ENCODE measurements around the gene NIPBL. TPM values are rescaled to one million over a fixed set of nuclear protein-coding genes. Genes with fewer than 3 reads are reported as not detected.

NIPBL gene
- total RNA-seq, 1 donor from 2014 or later, result 32.2 TPM

DNA sequence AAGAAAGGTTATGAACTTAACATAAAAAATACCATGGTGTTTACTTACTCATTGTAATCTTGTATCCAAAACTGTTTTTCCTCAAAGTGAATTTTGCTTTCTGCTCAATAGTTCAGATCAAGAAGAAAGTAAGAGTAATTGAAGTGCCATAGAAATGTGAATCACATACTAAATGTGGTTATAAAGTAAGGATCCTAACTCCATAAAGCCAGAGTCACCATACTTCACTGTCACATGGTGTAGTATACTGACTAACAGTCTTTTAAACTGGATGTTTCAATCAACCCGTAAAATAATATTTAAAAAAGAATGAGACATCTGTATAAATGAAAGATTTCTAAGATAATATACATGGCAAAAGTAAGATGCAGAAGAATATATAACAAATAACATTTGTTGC lies 72.1 kb downstream of the NIPBL start:
- Mint-ChIP-seq H3K27ac (ENCODE audit: unreplicated experiment) (no peak overlapping the region), H3K4me3 (ENCODE audit: unreplicated experiment) (no peak overlapping the region), H3K27me3 (ENCODE audit: low read depth) (no peaks in the 10 kb centered on the region), H3K4me1 (ENCODE audit: low read depth) (peaks cover 35% of the 10 kb centered on the region), H3K36me3 (ENCODE audit: low read depth) (no peaks in the 10 kb centered on the region), H3K9me3 (ENCODE audit: low read depth) (no peaks in the 10 kb centered on the region)
- no peak for DNase-seq (ENCODE audit: low spot score)
- TF ChIP-seq, protein P1, sequence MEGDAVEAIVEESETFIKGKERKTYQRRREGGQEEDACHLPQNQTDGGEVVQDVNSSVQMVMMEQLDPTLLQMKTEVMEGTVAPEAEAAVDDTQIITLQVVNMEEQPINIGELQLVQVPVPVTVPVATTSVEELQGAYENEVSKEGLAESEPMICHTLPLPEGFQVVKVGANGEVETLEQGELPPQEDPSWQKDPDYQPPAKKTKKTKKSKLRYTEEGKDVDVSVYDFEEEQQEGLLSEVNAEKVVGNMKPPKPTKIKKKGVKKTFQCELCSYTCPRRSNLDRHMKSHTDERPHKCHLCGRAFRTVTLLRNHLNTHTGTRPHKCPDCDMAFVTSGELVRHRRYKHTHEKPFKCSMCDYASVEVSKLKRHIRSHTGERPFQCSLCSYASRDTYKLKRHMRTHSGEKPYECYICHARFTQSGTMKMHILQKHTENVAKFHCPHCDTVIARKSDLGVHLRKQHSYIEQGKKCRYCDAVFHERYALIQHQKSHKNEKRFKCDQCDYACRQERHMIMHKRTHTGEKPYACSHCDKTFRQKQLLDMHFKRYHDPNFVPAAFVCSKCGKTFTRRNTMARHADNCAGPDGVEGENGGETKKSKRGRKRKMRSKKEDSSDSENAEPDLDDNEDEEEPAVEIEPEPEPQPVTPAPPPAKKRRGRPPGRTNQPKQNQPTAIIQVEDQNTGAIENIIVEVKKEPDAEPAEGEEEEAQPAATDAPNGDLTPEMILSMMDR (IDR thresholded peaks at IDR 0.05), result no peak

DNA sequence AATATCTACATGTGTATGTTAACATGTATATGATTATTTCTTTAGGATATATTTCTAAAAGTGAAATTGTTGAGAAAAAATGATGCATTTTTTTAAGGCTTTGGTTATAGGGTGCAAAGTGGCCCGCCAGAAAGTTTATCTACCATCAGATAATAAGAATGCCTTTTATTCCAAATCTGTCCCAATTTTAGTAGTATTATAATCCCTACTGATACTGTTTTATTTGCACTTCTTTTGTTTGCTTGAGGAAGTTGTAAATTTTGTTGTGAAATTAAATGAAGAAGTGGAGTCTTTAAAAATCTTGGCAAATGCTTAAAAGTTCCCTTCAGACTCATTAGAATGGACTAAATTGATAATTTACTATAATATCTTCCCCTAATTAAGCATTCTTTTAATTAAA lies 73.0 kb downstream of the NIPBL start:
- H3K36me3 Mint-ChIP-seq (ENCODE audit: low read depth), result no peaks in the 10 kb centered on the region

DNA sequence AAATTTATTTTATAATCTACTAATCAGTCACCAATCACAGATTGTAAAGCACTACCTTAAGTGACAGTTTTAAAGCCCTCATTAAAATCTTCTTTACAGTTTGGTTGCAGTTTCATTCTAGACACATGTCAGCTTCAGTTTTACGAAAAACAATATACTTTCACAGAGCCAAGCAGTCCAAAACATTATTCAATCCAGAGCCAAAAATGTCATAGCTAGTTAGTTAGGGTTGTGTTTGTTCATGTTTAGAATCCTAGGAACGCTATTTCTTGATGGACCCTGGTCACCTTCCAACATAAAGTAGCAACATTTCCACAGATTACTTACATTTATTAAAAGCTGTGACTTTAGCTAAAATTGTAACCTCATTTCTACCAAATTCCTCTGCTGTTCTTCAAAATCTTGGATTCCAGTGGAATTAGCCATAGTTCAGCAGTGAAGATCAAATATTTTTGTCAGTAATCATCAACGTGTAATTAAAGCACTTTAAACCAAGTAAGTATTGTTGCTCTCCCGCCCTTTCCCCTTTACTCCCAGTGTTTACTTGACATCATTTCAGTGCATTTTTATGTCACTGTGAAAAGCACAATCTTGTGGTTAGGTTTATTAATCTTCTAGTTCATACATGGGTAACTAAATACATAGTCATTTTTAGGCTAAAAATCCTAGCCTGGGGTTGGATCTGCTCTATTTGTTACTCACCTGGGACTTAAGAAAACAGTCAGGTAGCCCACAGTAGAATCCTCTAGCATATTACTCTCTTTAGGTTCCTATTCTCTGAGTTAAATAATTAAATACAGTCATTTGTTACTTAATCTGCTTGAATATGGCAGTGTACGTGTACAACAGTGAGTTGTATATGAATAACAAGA lies 74.3 kb downstream of the NIPBL start:
- peak overlapping the region; percentile 68 for H3K27ac Mint-ChIP-seq (ENCODE audit: unreplicated experiment)
- TF ChIP-seq, protein P1 (IDR thresholded peaks at IDR 0.05), result no peak
- H3K4me1 Mint-ChIP-seq (ENCODE audit: low read depth), result peaks cover 33% of the 10 kb centered on the region
- peak overlapping the region; percentile 10 for H3K4me3 Mint-ChIP-seq (ENCODE audit: unreplicated experiment)
- no peak for DNase-seq (ENCODE audit: low spot score)
- no peaks in the 10 kb centered on the region for H3K9me3 Mint-ChIP-seq (ENCODE audit: low read depth)
- H3K27me3 Mint-ChIP-seq (ENCODE audit: low read depth), result no peaks in the 10 kb centered on the region
- H3K36me3 Mint-ChIP-seq (ENCODE audit: low read depth), result peaks cover 2% of the 10 kb centered on the region

More for the DNA sequence above, 73.0 kb downstream of the NIPBL start:
- H3K27me3 Mint-ChIP-seq (ENCODE audit: low read depth), result no peaks in the 10 kb centered on the region
- H3K9me3 Mint-ChIP-seq (ENCODE audit: low read depth), result no peaks in the 10 kb centered on the region
- DNase-seq (ENCODE audit: low spot score), result no peak
- peaks cover 36% of the 10 kb centered on the region for H3K4me1 Mint-ChIP-seq (ENCODE audit: low read depth)
- TF ChIP-seq, protein P1 (IDR thresholded peaks at IDR 0.05), result no peak
- no peak overlapping the region for H3K27ac Mint-ChIP-seq (ENCODE audit: unreplicated experiment)
- no peak overlapping the region for H3K4me3 Mint-ChIP-seq (ENCODE audit: unreplicated experiment)

DNA sequence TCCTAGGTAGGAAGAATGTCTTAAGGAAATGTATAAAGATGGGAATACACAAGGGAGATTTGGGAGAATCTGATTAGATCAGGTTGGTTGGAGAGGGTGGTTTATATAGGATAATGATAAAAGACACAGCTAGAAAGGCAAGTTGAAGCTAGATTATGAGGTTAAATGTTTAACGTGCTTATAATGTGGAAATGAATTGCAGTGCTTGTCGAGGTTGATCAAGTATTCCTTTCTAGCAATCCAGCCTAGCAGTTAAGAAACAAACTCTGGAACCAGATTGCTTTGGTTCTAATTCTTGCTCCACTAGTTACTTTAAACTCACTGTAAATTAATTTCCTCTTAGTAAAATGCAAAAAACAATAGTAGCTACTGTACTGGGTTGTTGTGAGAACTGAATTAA lies 76.5 kb downstream of the NIPBL start:
- Mint-ChIP-seq H3K27ac (ENCODE audit: unreplicated experiment) (no peak overlapping the region), H3K9me3 (ENCODE audit: low read depth) (no peaks in the 10 kb centered on the region), H3K4me1 (ENCODE audit: low read depth) (peaks cover 26% of the 10 kb centered on the region), H3K4me3 (ENCODE audit: unreplicated experiment) (no peak overlapping the region), H3K27me3 (ENCODE audit: low read depth) (no peaks in the 10 kb centered on the region), H3K36me3 (ENCODE audit: low read depth) (peaks cover 10% of the 10 kb centered on the region)
- TF ChIP-seq, protein P1 (IDR thresholded peaks at IDR 0.05), result no peak
- DNase-seq (ENCODE audit: low spot score), result no peak

DNA sequence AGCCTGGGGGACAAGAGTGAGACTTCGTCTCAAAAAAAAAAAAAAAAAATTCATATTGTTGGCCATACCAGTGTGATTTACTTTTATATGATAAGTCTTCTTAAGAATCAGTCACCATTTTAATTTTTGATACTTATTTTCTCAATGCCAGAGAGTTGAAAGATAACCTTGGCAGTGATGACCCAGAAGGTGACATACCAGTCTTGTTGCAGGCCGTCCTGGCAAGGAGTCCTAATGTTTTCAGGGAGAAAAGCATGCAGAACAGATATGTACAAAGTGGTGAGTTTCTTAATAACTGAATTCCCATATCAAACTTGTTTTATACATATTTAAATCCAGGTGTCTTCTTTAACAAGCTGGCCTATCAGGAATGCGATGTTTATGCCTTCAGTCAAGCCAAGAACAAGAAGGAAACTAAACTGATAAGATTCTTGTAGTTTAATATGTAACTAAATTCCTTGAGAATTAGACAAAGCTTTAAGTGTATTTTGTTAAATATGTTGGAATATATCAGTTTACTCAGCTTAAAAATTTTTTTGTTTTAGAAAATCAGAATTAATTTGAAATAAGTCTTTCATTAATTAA lies 81.5 kb downstream of the NIPBL start:
- H3K4me1 Mint-ChIP-seq (ENCODE audit: low read depth), result peaks cover 16% of the 10 kb centered on the region
- no peak for DNase-seq (ENCODE audit: low spot score)
- H3K36me3 Mint-ChIP-seq (ENCODE audit: low read depth), result peaks cover 14% of the 10 kb centered on the region
- no peaks in the 10 kb centered on the region for H3K27me3 Mint-ChIP-seq (ENCODE audit: low read depth)
- H3K4me3 Mint-ChIP-seq (ENCODE audit: unreplicated experiment), result no peak overlapping the region
- TF ChIP-seq, protein P1 (IDR thresholded peaks at IDR 0.05), result no peak
- peak overlapping the region; percentile 59 for H3K27ac Mint-ChIP-seq (ENCODE audit: unreplicated experiment)
- no peaks in the 10 kb centered on the region for H3K9me3 Mint-ChIP-seq (ENCODE audit: low read depth)
